Cardiac fibroblast (primary cell): Measurements from ENCODE around the gene SPNS3.

Experiments
- DNase-seq, 2 donors: peaks; one replicate each; pipeline versions ENCODE4 v3.0.0 to v3.0.0-alpha.2; 2010; ENCODE audit warnings: low read depth in 2 of 2
- H3K4me3 ChIP-seq, 2 donors: replicated peaks in 1 of 2; 1 replicate in 1 of 2; 2 replicates in 1 of 2; pipeline ENCODE4 v1.5.1; 2011; ENCODE audit warnings: low read depth in 2 of 2, low read length in 2 of 2, mild to moderate bottlenecking in 2 of 2, moderate library complexity in 1 of 2
- CTCF ChIP-seq: IDR thresholded peaks from one replicate; pipeline ENCODE4 v1.5.1; 2011; ENCODE audit warnings: low read depth, mild to moderate bottlenecking, low read length, inconsistent platforms

The SPNS3 gene

GRCh38 chr17:4531988-4532736 lies 98.4 kb downstream of the SPNS3 start:
- TF ChIP-seq CTCF = no peak
- DNase-seq = no peak
- no peak overlapping the region for H3K4me3 ChIP-seq

- DNase-seq = no peak
- TF ChIP-seq CTCF = no peak
- no peak overlapping the region for H3K4me3 ChIP-seq
Observed at GRCh38 chr17:4532860-4533522, 99.3 kb downstream of the SPNS3 start.

GRCh38 chr17:4533523-4534504 lies 100.1 kb downstream of the SPNS3 start:
- TF ChIP-seq CTCF = no peak
- no peak for DNase-seq
- no peak overlapping the region for H3K4me3 ChIP-seq

DNA sequence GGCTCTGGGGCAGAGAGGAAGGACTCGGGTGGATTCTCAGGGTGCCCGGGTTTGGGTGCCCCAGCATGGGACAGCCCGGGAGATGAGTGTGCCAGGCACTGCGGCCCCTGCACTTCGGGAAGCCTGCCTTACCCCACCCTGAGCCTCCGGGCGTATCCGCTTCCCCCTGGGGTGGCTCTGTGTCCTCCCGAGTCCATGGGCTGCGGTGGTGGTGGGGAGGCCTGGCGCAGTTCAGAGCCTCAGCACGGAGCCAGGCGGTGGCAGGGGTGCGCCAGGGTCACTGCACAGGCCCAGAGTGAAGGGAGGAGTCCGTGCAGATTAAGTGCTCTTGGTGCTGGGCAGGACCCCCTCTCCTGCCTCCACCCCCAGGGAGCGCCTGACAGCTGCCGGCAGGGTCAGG lies 100.8 kb downstream of the SPNS3 start:
- no peak for TF ChIP-seq CTCF
- no peak overlapping the region for H3K4me3 ChIP-seq
- DNase-seq = no peak

GRCh38 chr17:4534928-4535666 lies 101.4 kb downstream of the SPNS3 start:
- no peak for TF ChIP-seq CTCF
- no peak for DNase-seq
- H3K4me3 ChIP-seq = no peak overlapping the region

DNA sequence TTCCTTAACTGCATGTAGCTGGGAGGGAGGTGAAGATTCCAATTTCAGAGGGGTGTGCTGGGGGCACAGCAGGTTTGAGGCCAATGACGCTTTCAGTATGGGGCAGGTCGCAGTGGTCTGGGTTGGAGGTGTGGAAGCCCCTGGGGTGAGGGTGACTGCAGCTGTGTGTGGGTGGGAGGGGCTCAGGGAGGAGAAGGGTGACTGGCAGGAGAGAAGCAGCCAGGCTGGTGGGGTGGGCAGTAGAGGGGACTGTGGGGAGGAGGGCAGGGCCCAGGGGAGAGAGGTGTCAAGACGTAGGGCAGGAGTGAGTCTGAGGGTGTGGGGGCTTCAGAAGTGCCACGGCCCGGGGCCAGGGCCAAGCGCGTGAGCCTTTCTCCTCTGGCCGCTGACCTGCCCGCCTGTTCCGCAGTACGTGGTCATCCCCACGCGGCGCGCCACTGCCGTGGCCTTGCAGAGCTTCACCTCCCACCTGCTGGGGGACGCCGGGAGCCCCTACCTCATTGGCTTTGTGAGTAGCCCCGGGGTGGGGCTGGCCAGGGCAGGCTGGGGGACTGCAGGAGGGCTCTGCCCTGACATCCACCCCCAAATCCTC lies 102.0 kb downstream of the SPNS3 start:
- no peak overlapping the region for H3K4me3 ChIP-seq
- no peak for DNase-seq
- no peak for TF ChIP-seq CTCF
